Panc1 (cell line): ENCODE data around the gene RPL5. TPM values are rescaled to one million over a fixed set of nuclear protein-coding genes. Genes with fewer than 3 reads are reported as not detected.

ENCODE experiments used
- ATAC-seq: fragments of 200-7000 bp; cut with Tn5 transposase; 2 replicates; pipeline ENCODE4 v1.9.1; 2020; ENCODE audit warnings: mild to moderate bottlenecking, moderate library complexity
- BruUV-seq: library from RNA; stranded (reverse); fragments of 400-500 nt; replicated peaks from 2 replicates; lab custom pipeline; 2021; lab: Mats Ljungman, UMichigan
- CTCF ChIA-PET: fragments of 300-600 bp; sonication (Branson Sonifier 250); formaldehyde crosslinking; loops from one replicate; lab custom pipeline; 2022; ENCODE audit warnings: antibody characterized with exemption; lab: Charles Lee
- POLR2A ChIA-PET: fragments of 300-600 bp; sonication (Branson Sonifier 250); formaldehyde crosslinking; loops from one replicate; lab custom pipeline; 2022; ENCODE audit warnings: antibody characterized with exemption; lab: Charles Lee
- DNase-seq: peaks from one replicate; pipeline ENCODE4 v3.0.0-alpha.2; 2010; ENCODE audit warnings: low read depth, low spot score
- H3K27ac ChIP-seq: 2 replicates; pipeline ENCODE4 v1.5.1; 2011; ENCODE audit warnings: mild to moderate bottlenecking, low read length, inconsistent platforms
- H3K27me3 ChIP-seq: fragments of 200-500 bp; sonication (Bioruptor generic); 2 replicates; pipeline ENCODE4 v1.6.0; 2014; ENCODE audit warnings: low read length, inconsistent platforms; ENCODE audit not compliant: control insufficient read depth, insufficient read depth
- H3K36me3 ChIP-seq: fragments of 200-500 bp; sonication (Bioruptor generic); 2 replicates; pipeline ENCODE4 v1.5.1; 2014; ENCODE audit warnings: inconsistent platforms, mild to moderate bottlenecking, low read length, moderate library complexity; ENCODE audit not compliant: control insufficient read depth, insufficient read depth
- H3K4me1 ChIP-seq: 2 replicates; pipeline ENCODE4 v1.5.1; 2011; ENCODE audit warnings: inconsistent platforms, mild to moderate bottlenecking, low read length, moderate library complexity; ENCODE audit not compliant: control insufficient read depth, insufficient read depth
- H3K4me3 ChIP-seq, 2 experiments: 2 replicates each; pipeline ENCODE4 v1.5.1; 2011 to 2012; ENCODE audit warnings: low read depth in 2 of 2, low read length in 2 of 2, mild to moderate bottlenecking in 2 of 2, inconsistent platforms in 1 of 2, moderate library complexity in 1 of 2
- H3K9me3 ChIP-seq: fragments of 200-500 bp; sonication (Bioruptor generic); 2 replicates; pipeline ENCODE4 v1.5.1; 2014; ENCODE audit warnings: low read depth, mild to moderate bottlenecking, inconsistent platforms, low read length, moderate library complexity; ENCODE audit not compliant: control insufficient read depth, insufficient read depth
- CTCF ChIP-seq: fragments of 450-650 bp; IDR thresholded peaks from 2 replicates; pipeline ENCODE4 v1.5.1; 2017; ENCODE audit warnings: mild to moderate bottlenecking
- POLR2AphosphoS5 ChIP-seq: IDR thresholded peaks from 2 replicates; pipeline ENCODE4 v1.6.1; 2012; ENCODE audit warnings: mild to moderate bottlenecking, low read depth, low read length, moderate library complexity
- REST ChIP-seq, 2 experiments: IDR thresholded peaks; 2 replicates each; pipeline ENCODE4 v1.6.1; 2011 to 2012; ENCODE audit warnings: low read depth in 2 of 2, control low read depth in 1 of 2, low read length in 1 of 2, mild to moderate bottlenecking in 1 of 2, moderate library complexity in 1 of 2; ENCODE audit not compliant: insufficient read depth in 1 of 2
- SIN3A ChIP-seq: IDR thresholded peaks from 2 replicates; pipeline ENCODE4 v1.6.1; 2012; ENCODE audit warnings: low read depth, mild to moderate bottlenecking, low read length, moderate library complexity, borderline replicate concordance; ENCODE audit not compliant: insufficient read depth
- TCF7L2 ChIP-seq: IDR thresholded peaks from 2 replicates; pipeline ENCODE4 v1.6.1; 2011; ENCODE audit warnings: mild to moderate bottlenecking, low read depth, low read length, inconsistent platforms
- in situ Hi-C: cut with HindIII; loops from 2 replicates; pipeline ENCODE4 v1.10.0; 2016; ENCODE audit warnings: low sequenced_read_pairs, low pct_unique_long_range_greater_than_20kb
- intact Hi-C: fragments of 100-400 bp; cut with micrococcal nuclease; formaldehyde crosslinking; loops from one replicate; pipeline ENCODE4 v1.10.0; 2022; ENCODE audit not compliant: unreplicated experiment
- total RNA-seq: library from RNA; stranded (reverse); gene quantifications from one replicate; pipeline ENCODE4 v1.2.1, GENCODE V29; 2021; ENCODE audit not compliant: unreplicated experiment

Gene RPL5
- total RNA-seq, 1 experiment from 2014 or later, result 446 TPM

GRCh38 chr1:92797297-92797696 is 34.5 kb upstream of the RPL5 start:
- no peaks in the 10 kb centered on the region for H3K36me3 ChIP-seq
- H3K9me3 ChIP-seq, result no peaks in the 10 kb centered on the region
- TF ChIP-seq POLR2AphosphoS5 (no peak), TCF7L2 (no peak), REST (IDR thresholded peaks at IDR 0.05; ENCODE audit: insufficient read depth in 1 of 2, low read depth in 2 of 2, low read length in 1 of 2) (no peak), CTCF (no peak), SIN3A (no peak)
- H3K27ac ChIP-seq, result no peak overlapping the region
- POLR2A ChIA-PET, result no interaction called here
- H3K4me1 ChIP-seq, result no peaks in the 10 kb centered on the region
- no peaks in the 10 kb centered on the region for H3K27me3 ChIP-seq
- BruUV-seq, result no TSS peak
- DNase-seq, result no peak
- CTCF ChIA-PET, result no interaction called here
- no peak overlapping the region for H3K4me3 ChIP-seq
- intact Hi-C loops (no loop called here), in situ Hi-C loops (no loop called here)
- ATAC-seq, result no peak

DNA sequence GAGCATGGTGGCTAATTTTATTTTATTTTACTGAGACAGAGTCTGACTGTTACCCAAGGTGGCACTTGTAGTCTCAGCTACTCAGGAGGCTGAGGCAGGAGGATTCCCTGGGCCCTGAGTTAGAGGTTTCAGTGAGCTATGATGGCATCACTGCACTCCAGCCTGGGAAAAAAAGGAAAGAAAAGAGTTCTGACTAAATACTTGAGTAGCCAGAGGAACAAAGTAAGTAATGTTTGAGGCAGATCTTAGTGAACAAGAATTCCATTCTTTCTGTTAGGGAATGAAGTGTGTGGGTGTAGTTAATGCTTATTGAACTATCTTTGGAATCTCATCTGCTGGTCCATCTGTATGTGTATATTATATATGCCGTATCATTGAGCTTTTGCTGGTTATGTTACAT is 33.9 kb upstream of the RPL5 start:
- BruUV-seq, result no TSS peak
- ATAC-seq (no peak), DNase-seq (no peak)
- Histone ChIP-seq H3K27ac (no peak overlapping the region), H3K4me3 (no peak overlapping the region), H3K27me3 (no peaks in the 10 kb centered on the region), H3K9me3 (no peaks in the 10 kb centered on the region), H3K4me1 (no peaks in the 10 kb centered on the region), H3K36me3 (no peaks in the 10 kb centered on the region)
- ChIA-PET CTCF (interaction anchor here (0.6 kb wide), 1 partner anchor 1097 kb away, joined by 3 read pairs; no protein-coding TSS in a partner anchor), POLR2A (interaction anchor here (0.7 kb wide), 1 partner anchor 687 kb away, joined by 3 read pairs; no protein-coding TSS in a partner anchor)
- TF ChIP-seq TCF7L2 (no peak), CTCF (no peak), POLR2AphosphoS5 (no peak), REST (IDR thresholded peaks at IDR 0.05; ENCODE audit: insufficient read depth in 1 of 2, low read depth in 2 of 2, low read length in 1 of 2) (no peak), SIN3A (no peak)
- in situ Hi-C loops (no loop called here), intact Hi-C loops (no loop called here)
